ENCODE data around the gene WARS2.
"Not testable (repeated sequence)": the region's sequence is repeated elsewhere in the genome, so short reads cannot be mapped to it uniquely, and the experiment has no call there.

WARS2 gene

GRCh38 chr1:119140177-119141019 lies at the start of gene WARS2:
WARS2 (minus strand) TSS chr1:119140653; CDS start chr1:119140644, 9 bp downstream.
- in situ Hi-C loops (cut with MboI; ENCODE audit: low sequenced_read_pairs): no loop called here

DNA sequence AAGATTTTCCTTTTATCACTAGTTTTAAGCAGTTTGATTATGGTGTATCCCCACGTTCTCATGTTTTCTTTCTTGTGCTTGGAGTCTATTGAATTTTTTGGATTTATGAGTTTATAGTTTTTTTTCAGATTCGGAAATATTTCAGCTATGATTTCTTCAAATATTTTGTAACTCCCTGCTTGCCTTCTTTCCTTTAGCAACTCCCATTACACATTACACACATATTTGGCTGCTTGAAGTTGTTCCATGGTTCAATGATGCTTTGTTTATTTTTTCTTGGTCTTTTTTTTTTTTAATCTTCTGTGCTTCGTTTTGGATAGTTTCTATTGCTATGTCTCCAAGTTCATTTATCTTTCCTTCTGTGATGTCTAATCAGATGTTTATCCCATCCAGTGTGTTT lies 48.5 kb upstream of the WARS2 start:
- in situ Hi-C loops (cut with MboI; ENCODE audit: low sequenced_read_pairs): no loop called here

- in situ Hi-C loops (cut with MboI; ENCODE audit: low sequenced_read_pairs): no loop called here
Measured at GRCh38 chr1:119187416-119187815, 47.0 kb upstream of the WARS2 start.

- in situ Hi-C loops (cut with MboI; ENCODE audit: low sequenced_read_pairs): no loop called here
Measured at GRCh38 chr1:119186471-119186870, 46.0 kb upstream of the WARS2 start.

- in situ Hi-C loops (cut with MboI; ENCODE audit: low sequenced_read_pairs): no loop called here
Measured at GRCh38 chr1:119184972-119185371, 44.5 kb upstream of the WARS2 start.

DNA sequence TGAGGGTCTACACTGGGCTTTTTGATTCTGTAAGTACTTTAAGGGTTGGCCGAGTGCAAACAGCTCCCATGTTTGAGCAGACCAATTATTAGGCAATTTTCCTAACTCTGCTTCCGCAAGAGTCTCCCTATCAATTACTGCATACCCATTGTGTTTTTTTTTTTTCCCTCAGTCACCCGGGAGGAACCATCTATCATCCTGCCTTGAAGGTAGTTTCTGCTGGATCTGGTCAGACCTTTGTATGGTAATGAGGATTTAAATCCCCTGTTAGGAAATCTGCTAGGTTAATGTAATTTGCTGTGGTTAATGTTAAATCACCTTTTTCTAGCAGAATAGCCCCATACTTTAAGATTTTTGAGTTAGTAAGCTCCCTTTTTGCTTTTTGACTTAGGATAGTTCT lies 40.8 kb upstream of the WARS2 start:
- in situ Hi-C loops (cut with MboI; ENCODE audit: low sequenced_read_pairs): no loop called here

GRCh38 chr1:119179051-119179450 lies 38.6 kb upstream of the WARS2 start:
- in situ Hi-C loops (cut with MboI; ENCODE audit: low sequenced_read_pairs): no loop called here

GRCh38 chr1:119172927-119173326 lies 32.5 kb upstream of the WARS2 start:
- in situ Hi-C loops (cut with MboI; ENCODE audit: low sequenced_read_pairs): not testable (repeated sequence)

GRCh38 chr1:119171381-119172010 lies 31.0 kb upstream of the WARS2 start:
- in situ Hi-C loops (cut with MboI; ENCODE audit: low sequenced_read_pairs): not testable (repeated sequence)

DNA sequence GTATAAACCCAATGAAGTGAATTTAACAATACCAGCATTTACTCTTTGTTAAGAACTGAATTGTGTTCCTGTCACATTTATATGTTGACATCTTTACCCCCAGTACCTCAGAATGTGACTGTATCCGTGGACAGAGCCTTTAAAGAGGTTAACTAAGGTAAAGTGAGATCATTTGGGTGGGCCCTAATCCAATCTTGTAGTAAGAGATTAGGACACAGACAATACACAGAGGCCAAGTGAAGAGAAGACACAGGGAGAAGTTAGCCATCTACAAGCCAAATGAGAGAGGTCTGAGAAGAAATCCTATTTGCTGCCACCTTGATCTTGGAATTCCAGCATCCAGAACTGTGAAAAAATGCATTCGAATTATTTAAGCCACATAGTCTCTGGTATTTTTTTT lies 22.9 kb upstream of the WARS2 start:
- in situ Hi-C loops (cut with MboI; ENCODE audit: low sequenced_read_pairs): no loop called here

DNA sequence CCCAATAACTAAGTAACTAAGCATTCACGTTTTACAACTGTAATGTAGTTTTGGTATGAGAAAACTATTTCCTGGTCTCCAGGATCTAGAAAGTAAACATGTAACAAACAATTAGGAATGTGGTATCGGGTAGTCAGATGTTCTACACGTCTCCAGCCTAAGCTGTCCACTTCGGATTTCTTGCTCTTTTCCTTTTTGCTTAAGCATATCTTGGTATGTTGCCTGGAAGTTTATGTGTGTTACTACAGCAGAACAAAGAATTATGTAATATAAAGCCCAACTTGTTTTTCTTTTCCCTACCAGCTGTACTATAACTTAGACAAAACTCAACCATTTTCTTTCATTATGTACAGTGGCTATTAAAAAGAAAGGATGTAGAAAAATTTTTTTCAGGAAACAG lies 20.4 kb upstream of the WARS2 start:
- in situ Hi-C loops (cut with MboI; ENCODE audit: low sequenced_read_pairs): no loop called here

GRCh38 chr1:119160409-119160808 lies 20.0 kb upstream of the WARS2 start:
- in situ Hi-C loops (cut with MboI; ENCODE audit: low sequenced_read_pairs): no loop called here

- in situ Hi-C loops (cut with MboI; ENCODE audit: low sequenced_read_pairs): no loop called here
Measured at GRCh38 chr1:119159966-119160365, 19.5 kb upstream of the WARS2 start.

DNA sequence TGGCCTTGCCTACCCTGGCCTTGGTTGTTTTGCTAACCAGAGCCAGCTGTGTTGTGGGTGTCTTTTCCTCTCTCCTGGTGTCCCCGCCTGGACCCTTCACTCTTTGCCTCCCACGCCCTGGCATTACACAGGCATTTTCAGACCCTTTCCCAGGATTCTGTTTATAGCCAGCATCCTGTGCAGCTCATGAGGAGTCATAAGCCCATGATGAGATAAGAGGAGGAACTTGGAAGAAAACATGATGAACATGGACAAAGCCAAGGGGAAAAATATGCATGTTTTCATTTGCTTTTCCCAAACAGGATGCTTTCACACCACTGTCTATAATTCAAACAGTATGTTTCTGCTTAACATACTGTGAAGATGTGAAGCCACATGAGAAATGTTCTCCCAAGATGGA lies 18.7 kb upstream of the WARS2 start:
- in situ Hi-C loops (cut with MboI; ENCODE audit: low sequenced_read_pairs): no loop called here

DNA sequence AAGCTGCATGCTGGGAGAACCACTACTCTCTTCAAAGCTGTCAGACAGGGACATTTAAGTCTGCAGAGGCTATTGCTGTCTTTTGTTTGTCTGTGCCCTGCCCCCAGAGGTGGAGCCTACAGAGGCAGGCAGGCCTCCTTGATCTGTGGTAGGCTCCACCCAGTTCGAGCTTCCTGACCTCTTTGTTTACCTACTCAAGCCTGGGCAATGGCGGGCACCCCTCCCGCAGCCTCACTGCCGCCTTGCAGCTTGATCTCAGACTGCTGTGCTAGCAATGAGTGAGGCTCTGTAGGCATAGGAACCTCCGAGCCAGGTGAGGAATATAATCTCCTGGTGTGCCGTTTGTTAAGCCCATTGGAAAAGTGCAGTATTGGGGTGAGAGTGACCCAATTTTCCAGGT lies 16.3 kb upstream of the WARS2 start:
- in situ Hi-C loops (cut with MboI; ENCODE audit: low sequenced_read_pairs): not testable (repeated sequence)

GRCh38 chr1:119155069-119155468 lies 14.6 kb upstream of the WARS2 start:
- in situ Hi-C loops (cut with MboI; ENCODE audit: low sequenced_read_pairs): not testable (repeated sequence)

DNA sequence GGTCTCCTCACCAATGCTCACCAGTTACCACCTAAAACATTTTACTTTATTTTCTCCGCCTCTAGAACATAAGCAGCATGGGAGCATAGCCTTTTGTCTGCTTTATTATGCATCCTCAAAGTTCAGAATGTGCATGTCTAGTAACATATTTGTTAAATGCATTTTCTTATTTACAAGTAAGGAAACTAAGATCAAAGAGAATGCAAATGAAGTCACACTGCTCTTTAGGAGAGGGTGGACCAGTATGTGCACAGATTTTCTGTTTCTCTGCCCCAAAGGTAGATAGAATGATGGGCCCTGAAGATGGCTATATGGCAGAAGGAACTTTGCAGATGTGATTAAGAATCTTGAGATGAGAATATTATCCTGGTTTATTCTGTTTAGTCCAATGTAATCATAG lies 9.7 kb upstream of the WARS2 start:
- in situ Hi-C loops (cut with MboI; ENCODE audit: low sequenced_read_pairs): no loop called here

GRCh38 chr1:119147661-119148090 lies 7.2 kb upstream of the WARS2 start:
- in situ Hi-C loops (cut with MboI; ENCODE audit: low sequenced_read_pairs): no loop called here

- in situ Hi-C loops (cut with MboI; ENCODE audit: low sequenced_read_pairs): no loop called here
Measured at GRCh38 chr1:119146466-119146865, 6.0 kb upstream of the WARS2 start.

GRCh38 chr1:119144813-119145212 lies 4.4 kb upstream of the WARS2 start:
- in situ Hi-C loops (cut with MboI; ENCODE audit: low sequenced_read_pairs): no loop called here

- in situ Hi-C loops (cut with MboI; ENCODE audit: low sequenced_read_pairs): no loop called here
Measured at GRCh38 chr1:119143706-119144105, 3.3 kb upstream of the WARS2 start.

DNA sequence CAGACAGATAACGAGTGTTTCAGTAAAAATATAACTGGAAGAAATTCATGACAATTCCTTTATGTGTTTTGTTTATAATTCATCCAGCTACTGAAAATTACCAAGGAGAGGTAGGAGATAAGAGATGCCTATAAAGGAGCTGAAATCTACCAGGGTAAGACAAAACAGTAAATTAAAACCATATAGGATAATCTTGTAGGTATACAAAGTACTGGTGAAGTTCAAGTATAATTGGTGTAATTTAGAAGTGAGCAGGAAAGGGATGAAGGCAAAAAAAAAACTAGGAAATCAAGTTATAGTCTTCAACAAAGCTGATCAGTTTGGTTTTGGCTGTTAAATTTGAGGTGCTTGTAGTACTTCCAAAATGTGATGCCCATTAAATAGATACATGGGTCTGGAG lies 1.2 kb upstream of the WARS2 start:
- in situ Hi-C loops (cut with MboI; ENCODE audit: low sequenced_read_pairs): no loop called here
